A549 treated with AZD2906 at 1 μM for 4 hours (cell line): Measurements from ENCODE around the gene IL23R. TPM values are rescaled to one million over a fixed set of nuclear protein-coding genes. Genes with fewer than 3 reads are reported as not detected.

Experiments
- total RNA-seq: library from RNA; stranded (reverse); fragments of 200-300 nt; extraction: Qiagen RNA extraction; gene quantifications from 5 replicates; pipeline ENCODE4 v1.2.3, GENCODE V29; 2022

The IL23R gene
- not detected in 5 replicates for total RNA-seq

GRCh38 chr1:67166196-67166595 lies at the start of gene IL23R:
Gene IL23R (plus strand): TSS chr1:67166454. CDS start chr1:67168121, 1,667 bp downstream.

GRCh38 chr1:67134695-67135094 lies 31.6 kb upstream of the IL23R start, which contains the start of gene C1orf141:
Gene C1orf141 (minus strand): TSS chr1:67134970. CDS start chr1:67127240, 7,730 bp downstream.

GRCh38 chr1:67307251-67308060 lies 141.2 kb downstream of the IL23R start, which contains the start of gene IL12RB2:
Gene IL12RB2 (plus strand): TSS chr1:67307873. CDS start chr1:67320369, 12,496 bp downstream.

Other genes with a start within 250 kb of the IL23R start
- 0.22 to 1.1 TPM (median 0.34 TPM) in 5 replicates for gene DNAI4, start 241.6 kb upstream of the IL23R start, total RNA-seq
- 8.3 to 12.4 TPM (median 8.7 TPM) in 5 replicates for gene MIER1, start 241.5 kb upstream of the IL23R start, total RNA-seq
- 7.6 to 9.1 TPM (median 7.7 TPM) in 5 replicates for gene SLC35D1, start 112.3 kb upstream of the IL23R start, total RNA-seq
- gene C1orf141, start 31.5 kb upstream of the IL23R start, total RNA-seq = not detected in 5 replicates
- 0.07 to 0.25 TPM (median 0.09 TPM) in 5 replicates for gene IL12RB2, start 141.4 kb downstream of the IL23R start, total RNA-seq